Epidermal melanocyte (primary cell): ENCODE results near the gene CCDC82.

Experiments
- DNase-seq: peaks from one replicate; pipeline ENCODE4 v3.0.0; 2011; ENCODE audit warnings: low spot score; ENCODE audit not compliant: insufficient read length

Gene CCDC82

DNA sequence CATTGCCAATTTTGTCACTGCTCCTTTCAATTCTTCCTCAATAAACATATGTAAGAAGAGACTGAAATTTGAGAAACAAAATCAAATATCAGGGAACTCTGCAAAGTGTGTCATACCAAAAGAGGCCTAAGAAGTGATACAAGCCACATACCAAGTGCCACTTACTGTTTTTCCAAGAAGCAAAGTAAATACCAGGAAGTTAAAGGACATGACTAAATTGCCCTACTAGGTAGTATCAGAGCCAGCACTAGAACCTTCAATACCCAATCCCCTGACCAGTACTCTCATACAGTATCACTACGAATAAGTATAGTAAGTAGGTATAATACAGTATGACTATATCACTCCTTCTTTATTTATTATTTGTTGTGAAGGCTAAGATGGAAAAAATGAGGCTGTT is 60.3 kb downstream of the CCDC82 start:
- DNase-seq, result no peak

DNA sequence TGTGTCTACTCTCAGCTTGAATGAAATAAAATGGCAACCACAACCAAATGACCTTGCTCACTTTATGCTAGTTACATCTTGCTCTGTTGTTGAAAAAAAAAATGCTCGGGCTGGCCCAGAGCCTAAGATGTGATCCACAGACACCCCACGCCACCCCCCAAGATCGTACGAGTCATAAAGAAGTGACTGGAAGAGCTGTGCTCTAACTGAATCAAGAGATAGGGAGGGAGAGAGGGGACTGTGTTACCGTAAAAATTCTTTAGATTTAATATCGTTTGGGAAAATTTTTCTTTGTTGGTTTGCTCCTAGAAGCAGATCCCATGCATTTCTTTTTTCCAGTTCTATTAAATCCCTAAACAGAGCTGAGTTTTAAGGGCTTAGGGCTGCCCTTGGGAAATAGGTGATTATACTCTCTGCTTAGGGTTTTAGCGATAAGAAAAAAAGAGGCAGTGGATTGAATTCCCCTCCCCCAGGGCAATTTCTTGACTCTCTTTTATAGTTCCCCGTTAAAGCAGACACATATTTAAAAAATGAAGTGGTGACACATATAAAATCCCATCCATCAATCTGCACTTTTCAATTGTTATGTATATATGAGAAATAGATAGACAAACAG is 61.2 kb downstream of the CCDC82 start:
- DNase-seq, result no peak

- no peak for DNase-seq
Observed at GRCh38 chr11:96326959-96327358, 62.8 kb downstream of the CCDC82 start.

DNA sequence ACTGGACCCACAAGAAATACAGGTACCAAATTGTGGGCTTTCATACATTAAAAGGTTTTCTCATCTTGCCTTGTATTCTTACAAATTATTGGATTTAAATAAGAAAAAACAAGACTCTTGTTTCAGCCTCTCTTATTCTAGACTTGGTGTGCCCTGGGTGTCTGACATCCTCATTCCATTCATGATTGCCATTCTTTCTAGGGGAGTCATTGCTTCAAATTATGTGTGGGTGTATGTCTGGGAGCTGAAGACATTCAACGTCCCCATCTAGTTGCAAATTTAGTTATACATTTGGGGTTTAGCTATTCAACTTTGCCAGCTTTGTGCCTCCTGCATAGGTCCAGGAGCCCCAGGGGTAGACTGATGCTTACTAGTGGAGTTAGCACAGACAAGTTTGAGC is 64.8 kb downstream of the CCDC82 start:
- DNase-seq, result no peak

GRCh38 chr11:96323642-96323985 is 66.1 kb downstream of the CCDC82 start:
- no peak for DNase-seq

GRCh38 chr11:96322775-96323641 is 66.7 kb downstream of the CCDC82 start:
- DNase-seq, result no peak

- no peak for DNase-seq
Observed at GRCh38 chr11:96321091-96321490, 68.6 kb downstream of the CCDC82 start.

DNA sequence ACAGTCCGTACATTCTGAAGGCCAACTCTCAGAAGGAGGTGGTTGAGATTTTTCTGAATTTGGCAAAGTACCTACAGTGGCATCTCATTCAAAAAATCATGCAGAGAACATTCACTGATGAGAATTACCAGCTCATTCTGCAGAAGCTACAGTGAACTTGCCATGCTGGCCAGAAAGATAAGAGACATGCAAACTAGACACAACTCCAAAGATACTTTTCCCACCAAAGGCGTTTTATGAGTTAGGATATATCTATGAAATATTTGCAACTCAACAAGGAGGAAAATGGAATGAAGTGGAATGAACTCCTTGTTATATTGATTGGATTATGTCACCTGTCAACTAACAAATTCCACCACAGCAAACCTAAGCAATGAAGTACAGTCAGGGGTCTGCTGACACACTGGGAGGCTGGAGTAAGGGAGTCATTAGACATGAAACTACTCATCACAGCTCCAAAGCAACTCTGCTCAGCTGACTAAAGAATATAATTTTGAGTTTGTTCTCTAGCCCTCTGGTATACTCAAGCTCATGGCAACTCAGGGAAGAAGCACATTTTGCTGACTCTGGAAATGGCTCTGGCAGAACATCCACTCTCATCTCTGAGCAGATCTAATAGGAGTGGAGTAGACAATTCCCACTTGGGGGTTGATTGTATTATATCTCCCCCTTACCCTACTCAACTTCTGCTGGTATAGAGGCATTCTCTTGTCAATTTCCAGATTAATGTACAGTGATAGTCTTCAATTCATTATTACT is 69.6 kb downstream of the CCDC82 start:
- DNase-seq, result no peak

DNA sequence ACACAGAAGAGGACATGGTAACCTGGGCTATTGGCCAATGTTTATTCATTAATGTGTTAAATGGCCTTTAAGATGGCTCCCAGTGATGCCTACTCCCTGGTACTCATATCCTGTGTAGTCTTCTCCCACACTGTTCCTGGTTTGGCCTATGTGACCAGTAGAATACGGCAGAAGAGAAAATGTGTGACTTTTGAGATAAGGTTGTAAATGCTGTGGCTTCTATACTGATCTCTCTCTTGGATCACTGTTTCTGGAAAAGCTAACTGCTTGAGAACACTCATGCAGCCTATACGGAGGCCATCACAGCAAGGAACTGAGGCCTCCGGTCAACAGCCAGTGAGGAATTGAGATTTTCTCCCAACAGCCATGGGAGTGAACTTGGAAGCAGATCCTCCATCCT is 70.9 kb downstream of the CCDC82 start:
- no peak for DNase-seq

- no peak for DNase-seq
Observed at GRCh38 chr11:96318399-96318798, 71.3 kb downstream of the CCDC82 start.

GRCh38 chr11:96317985-96318384 is 71.7 kb downstream of the CCDC82 start:
- DNase-seq, result no peak

GRCh38 chr11:96317571-96317970 is 72.1 kb downstream of the CCDC82 start:
- no peak for DNase-seq

- no peak for DNase-seq
Observed at GRCh38 chr11:96316869-96317268, 72.8 kb downstream of the CCDC82 start.

DNA sequence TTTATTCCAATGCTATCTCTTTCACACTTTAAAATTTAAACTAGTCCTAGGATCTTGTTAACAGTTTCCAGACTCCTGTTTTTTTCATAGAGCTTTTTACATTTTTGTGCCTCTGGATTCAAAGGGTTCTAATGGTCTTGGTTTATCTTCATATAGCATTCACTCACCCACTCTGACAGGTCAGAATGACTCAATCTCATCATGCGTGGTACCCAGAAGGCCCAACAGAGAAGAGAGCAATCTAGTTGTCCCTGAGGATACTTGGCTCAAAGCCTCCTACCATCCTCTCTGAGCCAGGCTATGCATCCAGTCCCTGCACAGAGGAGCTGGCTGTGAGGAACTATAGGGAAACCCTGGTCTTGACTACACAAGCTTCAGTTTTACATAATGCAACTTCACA is 74.2 kb downstream of the CCDC82 start:
- no peak for DNase-seq

DNA sequence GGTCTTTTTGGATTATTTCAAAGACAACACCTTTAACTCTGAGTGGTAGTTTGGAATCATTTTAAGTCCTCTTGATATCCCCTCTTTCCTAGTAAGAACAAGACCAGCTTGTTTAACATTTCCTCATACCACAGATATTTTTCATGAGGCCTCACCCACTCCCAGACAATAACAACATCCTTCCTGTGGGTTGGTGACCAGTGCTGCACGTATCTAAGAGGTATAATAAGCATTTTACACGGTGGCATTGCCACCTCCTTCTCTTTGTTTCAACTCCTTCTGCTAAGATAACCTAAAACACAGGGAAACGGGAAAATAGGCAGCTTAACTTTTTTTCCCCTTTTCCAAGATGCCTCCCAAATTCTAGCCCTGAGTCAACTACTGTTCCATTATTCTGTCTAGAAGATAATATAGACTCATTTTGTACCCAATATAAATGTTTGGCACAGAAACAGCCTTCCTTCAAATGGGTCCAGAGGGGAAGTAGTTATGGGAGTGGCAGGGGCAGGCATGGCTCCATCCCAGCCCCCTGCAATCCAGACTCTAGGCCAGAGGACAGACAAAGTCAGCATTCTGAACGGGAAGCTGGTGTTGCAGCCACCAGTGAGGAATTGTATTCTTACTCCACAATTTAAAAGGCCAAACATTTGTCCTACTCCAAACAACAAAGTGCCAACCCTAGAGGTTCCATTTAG is 75.2 kb downstream of the CCDC82 start:
- DNase-seq, result no peak

- no peak for DNase-seq
Observed at GRCh38 chr11:96313163-96313562, 76.5 kb downstream of the CCDC82 start.

DNA sequence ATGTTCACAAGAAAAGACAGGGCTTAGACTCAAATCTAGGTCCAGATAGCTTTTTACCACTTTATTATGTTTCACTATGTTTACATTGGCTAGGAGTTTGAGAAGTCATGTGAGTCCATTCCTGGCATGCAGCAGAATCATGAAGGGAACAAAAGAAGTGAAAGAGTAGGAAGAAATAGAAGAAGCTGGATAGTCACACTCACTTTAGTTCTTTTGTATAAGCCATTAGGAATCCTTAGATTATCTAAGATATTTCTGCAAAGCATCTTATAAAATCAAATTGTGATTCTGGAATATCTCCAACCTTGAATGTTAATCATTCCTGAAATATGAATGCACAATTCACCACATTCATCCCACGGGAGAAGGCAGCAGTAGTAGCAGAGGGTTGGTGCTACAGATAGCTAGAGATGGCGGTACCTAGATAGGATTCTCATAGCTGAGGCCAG is 78.6 kb downstream of the CCDC82 start:
- no peak for DNase-seq

GRCh38 chr11:96310236-96310635 is 79.5 kb downstream of the CCDC82 start:
- no peak for DNase-seq

DNA sequence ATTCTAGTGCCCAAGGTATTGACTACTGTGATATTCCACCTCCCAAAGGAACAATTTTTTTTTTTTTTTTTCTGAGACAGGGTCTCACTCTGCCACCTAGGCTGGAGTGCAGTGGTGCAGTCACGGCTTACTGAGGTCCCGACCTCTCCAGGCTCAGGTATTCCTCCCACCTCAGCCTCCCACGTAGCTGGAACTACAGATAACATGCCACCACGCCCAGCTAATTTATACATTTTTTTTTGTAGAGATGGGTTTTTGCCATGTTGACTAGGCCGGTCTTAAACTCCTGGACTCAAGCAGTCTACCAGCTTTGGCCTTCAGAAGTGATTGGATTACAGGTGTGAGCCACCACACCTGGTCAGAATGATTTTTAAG is 80.1 kb downstream of the CCDC82 start:
- DNase-seq, result no peak

- no peak for DNase-seq
Observed at GRCh38 chr11:96309016-96309642, 80.6 kb downstream of the CCDC82 start.

DNA sequence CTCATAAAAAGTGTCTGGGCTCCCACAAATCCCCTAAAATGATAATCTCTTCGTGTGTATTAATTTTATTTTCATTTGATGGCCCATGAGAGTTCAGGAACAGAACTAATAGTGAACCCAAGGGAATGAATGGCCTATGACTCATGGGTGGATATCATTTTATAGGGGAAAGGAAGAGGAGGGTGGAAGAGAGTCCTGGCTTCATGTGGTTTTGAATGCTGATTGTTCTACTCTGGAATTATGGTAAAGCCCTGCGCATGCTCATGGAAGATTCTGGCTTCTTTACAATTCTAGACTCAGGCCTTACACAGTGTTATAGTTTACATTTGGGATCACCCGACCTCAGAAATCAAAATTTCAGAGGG is 82.0 kb downstream of the CCDC82 start:
- DNase-seq, result no peak
